Measurements from ENCODE around the gene SAMHD1.

SAMHD1 gene

DNA sequence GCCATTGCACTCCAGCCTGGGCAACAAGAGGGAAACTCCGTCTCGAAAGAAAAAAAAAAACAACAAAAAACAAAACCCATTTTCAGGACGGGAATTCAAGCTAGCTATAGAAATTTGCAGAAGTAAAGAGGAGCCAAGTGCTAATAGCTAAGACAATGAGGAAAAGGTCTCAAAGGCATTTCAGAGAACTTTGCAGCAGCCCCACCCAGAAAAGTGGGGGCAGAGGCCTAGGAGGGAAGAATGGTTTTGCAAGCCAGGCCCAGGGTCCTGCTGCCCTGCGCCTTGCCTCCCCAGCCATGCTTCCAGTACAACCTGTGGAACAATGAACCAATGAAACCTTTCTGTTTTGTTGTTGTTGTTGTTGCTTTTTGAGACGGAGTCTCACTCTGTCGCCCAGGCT is 38.3 kb upstream of the SAMHD1 start:
- in situ Hi-C loops (cut with MboI; ENCODE audit: low sequenced_read_pairs, unreplicated experiment), result no loop called here

GRCh38 chr20:36988494-36988966 is 37.0 kb upstream of the SAMHD1 start:
- in situ Hi-C loops (cut with MboI; ENCODE audit: low sequenced_read_pairs, unreplicated experiment), result no loop called here
- no peak for TF ChIP-seq CTCF (IDR thresholded peaks at IDR 0.05; ENCODE audit: borderline replicate concordance, control extremely low read depth, extremely low read depth, insufficient read depth, missing control alignments)

More for the DNA sequence above, 38.3 kb upstream of the SAMHD1 start:
- no peak for TF ChIP-seq CTCF (IDR thresholded peaks at IDR 0.05; ENCODE audit: borderline replicate concordance, control extremely low read depth, extremely low read depth, insufficient read depth, missing control alignments)
- no peak for DNase-seq (ENCODE audit: low spot score)

GRCh38 chr20:36984257-36984638 is 32.7 kb upstream of the SAMHD1 start:
- in situ Hi-C loops (cut with MboI; ENCODE audit: low sequenced_read_pairs, unreplicated experiment), result no loop called here
- no peak for TF ChIP-seq CTCF (IDR thresholded peaks at IDR 0.05; ENCODE audit: borderline replicate concordance, control extremely low read depth, extremely low read depth, insufficient read depth, missing control alignments)
- DNase-seq (ENCODE audit: low spot score), result no peak

More at GRCh38 chr20:36988494-36988966, 37.0 kb upstream of the SAMHD1 start:
- no peak for DNase-seq (ENCODE audit: low spot score)

DNA sequence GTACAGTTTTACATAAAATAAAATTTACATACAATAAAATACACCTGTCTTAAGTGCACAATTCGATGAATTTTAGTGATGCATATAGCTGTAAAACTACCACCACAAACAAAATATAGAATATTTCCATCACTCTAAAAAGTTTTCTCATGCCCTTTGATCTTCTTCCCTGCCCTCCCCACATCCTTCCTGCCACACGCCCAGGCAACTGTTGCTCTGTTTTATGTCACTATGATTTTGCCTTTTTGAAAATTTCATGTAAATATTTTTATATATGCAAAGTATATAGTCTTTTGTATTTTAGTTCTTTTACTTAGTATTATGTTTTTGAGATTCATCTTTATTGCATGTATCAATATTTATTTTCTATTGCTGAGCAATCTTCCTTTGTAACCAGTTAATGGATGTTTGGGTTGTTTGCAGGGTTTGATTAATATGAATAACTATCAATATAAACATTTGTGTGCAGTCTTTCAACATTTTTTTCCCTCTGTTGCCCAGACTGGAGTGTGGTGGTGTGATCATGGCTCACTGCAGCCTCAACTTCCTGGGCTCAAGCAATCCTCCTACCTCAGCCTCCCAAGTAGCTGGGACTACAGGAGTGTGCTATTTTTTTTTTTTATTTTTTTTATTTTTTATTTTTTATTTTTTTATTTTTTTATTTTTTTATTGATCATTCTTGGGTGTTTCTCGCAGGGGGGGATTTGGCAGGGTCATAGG is 23.8 kb upstream of the SAMHD1 start:
- DNase-seq (ENCODE audit: low spot score), result peak; percentile 51
- in situ Hi-C loops (cut with MboI; ENCODE audit: low sequenced_read_pairs, unreplicated experiment), result no loop called here
- TF ChIP-seq CTCF (IDR thresholded peaks at IDR 0.05; ENCODE audit: borderline replicate concordance, control extremely low read depth, extremely low read depth, insufficient read depth, missing control alignments), result no peak

DNA sequence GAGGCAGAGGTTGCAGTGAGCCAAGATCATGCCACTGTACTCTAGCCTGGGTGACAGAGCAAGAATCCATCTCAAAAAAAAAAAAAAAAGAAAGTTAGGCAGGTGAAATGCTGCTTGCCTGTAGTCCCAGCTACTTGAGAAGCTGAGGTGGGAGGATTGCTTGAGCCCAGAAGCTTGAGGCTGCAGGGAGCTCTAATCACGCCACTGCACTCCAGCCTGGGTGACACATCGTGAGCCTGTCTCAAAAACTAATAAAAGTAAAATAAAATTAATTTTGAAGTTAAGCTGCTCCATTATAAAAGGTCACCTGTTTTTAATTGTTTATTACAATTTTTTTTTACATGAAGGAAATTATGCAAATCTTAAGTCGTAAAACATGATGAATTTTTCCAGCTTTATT is 23.2 kb upstream of the SAMHD1 start:
- DNase-seq (ENCODE audit: low spot score), result no peak
- in situ Hi-C loops (cut with MboI; ENCODE audit: low sequenced_read_pairs, unreplicated experiment), result no loop called here
- TF ChIP-seq CTCF (IDR thresholded peaks at IDR 0.05; ENCODE audit: borderline replicate concordance, control extremely low read depth, extremely low read depth, insufficient read depth, missing control alignments), result no peak

GRCh38 chr20:36971103-36971502 is 19.6 kb upstream of the SAMHD1 start:
- TF ChIP-seq CTCF (IDR thresholded peaks at IDR 0.05; ENCODE audit: borderline replicate concordance, control extremely low read depth, extremely low read depth, insufficient read depth, missing control alignments), result no peak
- in situ Hi-C loops (cut with MboI; ENCODE audit: low sequenced_read_pairs, unreplicated experiment), result no loop called here
- no peak for DNase-seq (ENCODE audit: low spot score)

Data from GM13976 (cell line).